GM12892 (cell line): ENCODE data around the gene ACKR4.
"Not testable (repeated sequence)": the region's sequence is repeated elsewhere in the genome, so short reads cannot be mapped to it uniquely, and the experiment has no call there.

Source experiments
- POLR2AphosphoS5 ChIP-seq: IDR thresholded peaks from 2 replicates; pipeline ENCODE4 v1.6.1; 2011; ENCODE audit warnings: low read depth, low read length, control low read depth
- TAF1 ChIP-seq: IDR thresholded peaks from 2 replicates; pipeline ENCODE4 v1.6.1; 2011; ENCODE audit warnings: low read depth, mild to moderate bottlenecking, control low read depth, low read length, borderline replicate concordance

DNA sequence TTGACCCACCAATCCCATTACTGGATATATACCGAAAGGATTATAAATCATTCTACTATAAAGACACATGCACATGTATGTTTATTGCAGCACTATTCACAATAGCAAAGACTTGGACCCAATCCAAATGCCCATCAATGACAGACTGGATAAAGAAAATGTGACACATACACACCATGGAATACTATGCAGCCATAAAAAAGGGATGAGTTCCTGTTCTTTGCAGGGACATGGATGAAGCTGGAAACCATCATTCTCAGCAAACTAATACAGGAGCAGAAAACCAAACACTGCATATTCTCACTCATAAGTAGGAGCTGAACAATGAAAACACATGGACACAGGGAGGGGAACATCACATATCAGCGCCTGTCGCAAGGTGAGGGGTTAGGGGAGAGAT, 18.2 kb downstream of the ACKR4 start:
- TF ChIP-seq POLR2AphosphoS5, TAF1: not testable (repeated sequence)
